HEK293T (cell line): ENCODE measurements around the gene BMPER.

Source experiments
- ARNT ChIP-seq: fragments of 450-650 bp; IDR thresholded peaks from 2 replicates; pipeline ENCODE4 v1.6.1; 2017; ENCODE audit warnings: mild to moderate bottlenecking
- FOXK2 ChIP-seq: fragments of 450-650 bp; IDR thresholded peaks from 2 replicates; pipeline ENCODE4 v1.6.1; 2016; ENCODE audit warnings: mild to moderate bottlenecking
- FOXM1 ChIP-seq: fragments of 450-650 bp; IDR thresholded peaks from 2 replicates; pipeline ENCODE4 v1.6.1; 2017; ENCODE audit warnings: mild to moderate bottlenecking, borderline replicate concordance
- L3MBTL2 ChIP-seq: fragments of 450-650 bp; conservative IDR thresholded peaks from 2 replicates; pipeline ENCODE4 v1.6.1; 2016; ENCODE audit warnings: mild to moderate bottlenecking

- no peak for TF ChIP-seq ARNT
- no peak for TF ChIP-seq FOXK2
- TF ChIP-seq FOXM1, result no peak
- TF ChIP-seq L3MBTL2, result no peak
Observed at GRCh38 chr7:34158368-34159153, 253.2 kb downstream of the BMPER start.
